GM12878 (cell line): Measurements from ENCODE around the gene C5. TPM values are rescaled to one million over a fixed set of nuclear protein-coding genes. Genes with fewer than 3 reads are reported as not detected.

Experiments
- ATAC-seq: fragments of 200-7000 bp; cut with Tn5 transposase; 3 replicates; pipeline ENCODE4 v1.9.1; 2020; ENCODE audit warnings: mild to moderate bottlenecking, moderate library complexity
- BruUV-seq: library from RNA; stranded (reverse); fragments of 400-500 nt; replicated peaks from 2 replicates; lab custom pipeline; 2021; lab: Mats Ljungman, UMichigan
- CTCF ChIA-PET: fragments of 300-600 bp; sonication (Branson Sonifier 250); formaldehyde crosslinking; extraction: SDS; loops from one replicate; lab custom pipeline; 2021; ENCODE audit warnings: inconsistent platforms; lab: Yijun Ruan, JAX
- POLR2A ChIA-PET: fragments of 350-600 bp; formaldehyde crosslinking; extraction: SDS; loops from one replicate; lab custom pipeline; 2021; ENCODE audit warnings: inconsistent platforms; lab: Charles Lee
- RAD21 ChIA-PET: fragments of 300-600 bp; sonication (Branson Sonifier 250); formaldehyde crosslinking; loops from one replicate; lab custom pipeline; 2023; ENCODE audit warnings: antibody characterized with exemption; ENCODE audit not compliant: unreplicated experiment; lab: Charles Lee
- SMC1A ChIA-PET: fragments of 300-600 bp; sonication (Branson Sonifier 250); formaldehyde crosslinking; loops from one replicate; lab custom pipeline; 2023; ENCODE audit not compliant: unreplicated experiment, uncharacterized antibody; lab: Charles Lee
- DNase-seq: peaks from one replicate; pipeline ENCODE4 v3.0.0-alpha.2; 2011; ENCODE audit warnings: low read depth, low spot score
- FAIRE-seq: peaks from 3 replicates; lab custom pipeline; 2011; peaks lifted over from hg19 to GRCh38; lab: Jason Lieb, UNC
- H2AFZ ChIP-seq: 2 replicates; pipeline ENCODE4 v1.6.0; 2011; ENCODE audit warnings: low read depth, low read length, control low read depth; ENCODE audit not compliant: control insufficient read depth
- H3K27ac ChIP-seq: 2 replicates; pipeline ENCODE4 v1.5.1; 2011; ENCODE audit warnings: control low read depth; ENCODE audit not compliant: control insufficient read depth, insufficient read depth
- H3K27me3 ChIP-seq, 2 experiments: replicated peaks in 1 of 2; 2 replicates each; pipeline versions ENCODE4 v1.6.0 to v1.6.1; 2011; ENCODE audit warnings: low read length in 1 of 2; ENCODE audit not compliant: control insufficient read depth in 2 of 2, insufficient read depth in 2 of 2
- H3K36me3 ChIP-seq, 2 experiments: 2 replicates each; pipeline ENCODE4 v1.5.1; 2011; ENCODE audit warnings: low read length in 1 of 2; ENCODE audit not compliant: control insufficient read depth in 2 of 2, insufficient read depth in 2 of 2
- H3K4me1 ChIP-seq: 2 replicates; pipeline ENCODE4 v1.6.1; 2011; ENCODE audit warnings: mild to moderate bottlenecking, low read length, moderate library complexity, mixed read lengths; ENCODE audit not compliant: control insufficient read depth, insufficient read depth
- H3K4me2 ChIP-seq: 2 replicates; pipeline ENCODE4 v1.6.0; 2011; ENCODE audit warnings: control low read depth; ENCODE audit not compliant: control insufficient read depth, insufficient read depth
- H3K4me3 ChIP-seq: fragments of 200-600 bp; sonication (generic); 2 replicates; pipeline ENCODE4 v1.5.1; 2016
- H3K79me2 ChIP-seq: 2 replicates; pipeline ENCODE4 v1.6.0; 2011; ENCODE audit warnings: low read length; ENCODE audit not compliant: control insufficient read depth, insufficient read depth
- H3K9ac ChIP-seq: 2 replicates; pipeline ENCODE4 v1.8.0; 2011; ENCODE audit warnings: low read length, control low read depth, mixed read lengths; ENCODE audit not compliant: control insufficient read depth, insufficient read depth
- H3K9me3 ChIP-seq: replicated peaks from 3 replicates; pipeline ENCODE4 v1.5.1; 2011; ENCODE audit warnings: mild to moderate bottlenecking, low read length; ENCODE audit not compliant: control insufficient read depth, insufficient read depth
- H4K20me1 ChIP-seq: 2 replicates; pipeline ENCODE4 v1.6.0; 2011; ENCODE audit not compliant: control insufficient read depth, insufficient read depth
- ATF2 ChIP-seq: IDR thresholded peaks from 2 replicates; pipeline ENCODE4 v1.6.1; 2012; ENCODE audit warnings: low read length, inconsistent platforms
- BCLAF1 ChIP-seq: fragments of 450-650 bp; IDR thresholded peaks from 2 replicates; pipeline ENCODE4 v1.6.1; 2017; ENCODE audit warnings: antibody characterized with exemption, mild to moderate bottlenecking, moderate library complexity
- E4F1 ChIP-seq: fragments of 450-650 bp; IDR thresholded peaks from 2 replicates; pipeline ENCODE4 v1.6.1; 2018; ENCODE audit warnings: borderline replicate concordance, mild to moderate bottlenecking; ENCODE audit not compliant: partially characterized antibody
- FOXM1 ChIP-seq: IDR thresholded peaks from 2 replicates; pipeline ENCODE4 v1.6.1; 2012; ENCODE audit warnings: low read depth, mild to moderate bottlenecking, inconsistent platforms, low read length, moderate library complexity
- KLF5 ChIP-seq: fragments of 450-650 bp; IDR thresholded peaks from 2 replicates; pipeline ENCODE4 v1.6.1; 2014; ENCODE audit warnings: mild to moderate bottlenecking; ENCODE audit not compliant: partially characterized antibody
- MYB ChIP-seq: fragments of 150-350 bp; IDR thresholded peaks from 2 replicates; pipeline ENCODE4 v1.6.1; 2014; ENCODE audit warnings: mild to moderate bottlenecking, low read depth, low read length, borderline replicate concordance
- NFXL1 ChIP-seq: fragments of 450-650 bp; IDR thresholded peaks from 2 replicates; pipeline ENCODE4 v1.6.1; 2017; ENCODE audit warnings: antibody characterized with exemption, mild to moderate bottlenecking, borderline replicate concordance
- YY1 ChIP-seq: IDR thresholded peaks from 2 replicates; pipeline ENCODE4 v1.6.1; 2011; ENCODE audit warnings: low read depth, mild to moderate bottlenecking, low read length
- ZNF24 ChIP-seq: fragments of 450-650 bp; IDR thresholded peaks from 2 replicates; pipeline ENCODE4 v1.6.1; 2017; ENCODE audit warnings: antibody characterized with exemption, mild to moderate bottlenecking
- WGBS: methylation state at CpG from one replicate; pipeline ENCODE4 v1.1.6; 2016; ENCODE audit warnings: low lambda C conversion rate; ENCODE audit not compliant: insufficient replicate concordance, insufficient coverage; ENCODE audit errors: missing lambda C conversion rate; 5-methylcytosine and 5-hydroxymethylcytosine counted together
- in situ Hi-C: fragments of 300-500 bp; cut with MboI; formaldehyde crosslinking; loops from 9 replicates; pipeline ENCODE4 v1.14.3; 2018; ENCODE audit warnings: mixed read lengths
- intact Hi-C: fragments of 100-400 bp; cut with micrococcal nuclease; formaldehyde crosslinking; loops from one replicate; pipeline ENCODE4 v1.14.2; 2022; ENCODE audit not compliant: unreplicated experiment
- polyA plus RNA-seq, 11 experiments: library from polyadenylated mRNA; depleted of rRNA in 4 of 11; unstranded in 6 of 11; stranded (reverse) in 5 of 11; fragments of >200 nt; fragmentation: Nextera tagmentation in 4 of 11; fragmentation: Illumina TruSeq in 1 of 11; extraction: Ambion mirVana in 4 of 11; extraction: Trizol in 1 of 11; gene quantifications; 1 replicate in 1 of 11; 2 replicates in 10 of 11; pipeline versions ENCODE4 v1.2.1 to v1.2.3, GENCODE V29; 2011 to 2016; ENCODE audit warnings: inconsistent platforms in 2 of 11, missing spikeins in 2 of 11, low read depth in 1 of 11
- total RNA-seq, 4 experiments: library from RNA; depleted of rRNA in 3 of 4; stranded (reverse); fragments of >200 nt in 3 of 4; fragmentation: Illumina TruSeq in 1 of 4; extraction: Trizol in 1 of 4; gene quantifications; 2 replicates each; pipeline versions ENCODE4 v1.2.1 to v1.2.3, GENCODE V29; 2013 to 2021

The C5 gene
- total and polyA plus RNA-seq, 10 of the 15 experiments (the other 5 are each of a cell fraction or from before 2014, with no cell fraction given), result 0.39 to 2.2 (median 1.2) TPM

GRCh38 chr9:120948824-120949223 lies 101.3 kb downstream of the C5 start:
- CTCF ChIA-PET, result no interaction called here
- POLR2A ChIA-PET, result interaction anchor here (1.1 kb wide), 1 partner anchor 15 kb away, joined by 3 read pairs; no protein-coding TSS in a partner anchor
- Histone ChIP-seq H3K4me1 (peaks cover 15% of the 10 kb centered on the region), H3K4me2 (no peak overlapping the region), H4K20me1 (no peaks in the 10 kb centered on the region), H3K27ac (no peak overlapping the region), H3K9me3 (no peaks in the 10 kb centered on the region; the same call in 2 of the 3 replicates), H3K79me2 (no peaks in the 10 kb centered on the region), H3K36me3 (no peaks in the 10 kb centered on the region), H2AFZ (no peak overlapping the region), H3K4me3 (no peak overlapping the region), H3K9ac (no peak overlapping the region), H3K27me3 (no peaks in the 10 kb centered on the region)
- DNase-seq, result no peak
- WGBS, result 100% methylated on average over 1 of the region's 1 CpG
- in situ Hi-C loops (no loop called here), intact Hi-C loops (no loop called here)
- RAD21 ChIA-PET, result no interaction called here
- SMC1A ChIA-PET, result interaction anchor here (0.9 kb wide), 1 partner anchor 9 kb away, joined by 4 read pairs; no protein-coding TSS in a partner anchor
- BruUV-seq, result no TSS peak
- no peak for FAIRE-seq
- ATAC-seq, result no peak
- TF ChIP-seq ATF2, result no peak
- TF ChIP-seq ZNF24, result no peak

- H3K36me3 ChIP-seq, result no peaks in the 10 kb centered on the region
- RAD21 ChIA-PET, result no interaction called here
- peaks cover 17% of the 10 kb centered on the region for H3K4me1 ChIP-seq
- no peak overlapping the region for H3K4me2 ChIP-seq
- ATAC-seq, result no peak
- WGBS, result 93% methylated on average over 2 of the region's 2 CpGs
- intact Hi-C loops (no loop called here), in situ Hi-C loops (no loop called here)
- H3K79me2 ChIP-seq, result no peaks in the 10 kb centered on the region
- H3K27me3 ChIP-seq, result no peaks in the 10 kb centered on the region
- H3K27ac ChIP-seq, result no peak overlapping the region
- no peak overlapping the region for H3K9ac ChIP-seq
- H2AFZ ChIP-seq, result no peak overlapping the region
- no peak for FAIRE-seq
- H3K4me3 ChIP-seq, result no peak overlapping the region
- BruUV-seq, result no TSS peak
- no peak for DNase-seq
- H3K9me3 ChIP-seq, result no peaks in the 10 kb centered on the region; the same call in 2 of the 3 replicates
- no peak for TF ChIP-seq BCLAF1
- TF ChIP-seq E4F1, result no peak
- no peak for TF ChIP-seq NFXL1
- TF ChIP-seq YY1, result no peak
- TF ChIP-seq KLF5, result no peak
- no peak for TF ChIP-seq FOXM1
- no peak for TF ChIP-seq MYB
- TF ChIP-seq, all 136 proteins: peak for 0
- ChIA-PET SMC1A (no interaction called here), POLR2A (interaction anchor here (5.2 kb wide), 1 partner anchor 15 kb away, joined by 21 read pairs; no protein-coding TSS in a partner anchor), CTCF (no interaction called here)
- H4K20me1 ChIP-seq, result no peaks in the 10 kb centered on the region
These were observed 102.9 kb downstream of the C5 start for GRCh38 chr9:120947222-120947621.
